HepG2 (cell line): ENCODE measurements around the gene COLEC12. TPM values are rescaled to one million over a fixed set of nuclear protein-coding genes. Genes with fewer than 3 reads are reported as not detected.

Experiments used
- ATAC-seq: fragments of 200-7000 bp; cut with Tn5 transposase; 3 replicates; pipeline ENCODE4 v1.9.1; 2020; ENCODE audit warnings: mild to moderate bottlenecking, moderate library complexity
- BruUV-seq: library from RNA; stranded (reverse); fragments of 400-500 nt; replicated peaks from 2 replicates; lab custom pipeline; 2021; lab: Mats Ljungman, UMichigan
- CTCF ChIA-PET: fragments of 300-600 bp; formaldehyde crosslinking; extraction: SDS; loops from one replicate; lab custom pipeline; 2021; ENCODE audit warnings: low total read pairs, inconsistent platforms, low intra/inter-chr PET ratio; lab: Yijun Ruan, JAX
- POLR2A ChIA-PET: fragments of 350-600 bp; sonication (Branson Sonifier 250); formaldehyde crosslinking; loops from one replicate; lab custom pipeline; 2020; ENCODE audit warnings: antibody characterized with exemption, inconsistent platforms; lab: Yijun Ruan, JAX
- DNase-seq: peaks from one replicate; pipeline ENCODE4 v3.0.0-alpha.2; 2015; ENCODE audit warnings: low spot score
- FAIRE-seq: peaks from 3 replicates; lab custom pipeline; 2011; peaks lifted over from hg19 to GRCh38; lab: Jason Lieb, UNC
- H2AFZ ChIP-seq: one replicate; pipeline ENCODE4 v1.6.1; 2011; ENCODE audit warnings: low read length, inconsistent platforms
- H3K27ac ChIP-seq: fragments of 300-600 bp; 3 replicates; pipeline ENCODE4 v1.8.0; 2011; ENCODE audit warnings: mixed run types, mild to moderate bottlenecking, mixed read lengths, low read length, inconsistent platforms; ENCODE audit not compliant: insufficient read depth; ENCODE audit errors: extremely low read length
- H3K27me3 ChIP-seq, 2 experiments: fragments of 200-600 bp in 1 of 2; 2 replicates in 1 of 2; 3 replicates in 1 of 2; pipeline versions ENCODE4 v1.6.0 to v1.8.0; 2011; ENCODE audit warnings: low read length in 2 of 2, mild to moderate bottlenecking in 2 of 2, moderate library complexity in 2 of 2, inconsistent platforms in 1 of 2; ENCODE audit not compliant: insufficient read depth in 2 of 2, control insufficient read depth in 1 of 2
- H3K36me3 ChIP-seq, 2 experiments: fragments of 200-600 bp in 1 of 2; replicated peaks in 1 of 2; 2 replicates in 1 of 2; 3 replicates in 1 of 2; pipeline versions ENCODE4 v1.5.1 to v1.8.0; 2011; ENCODE audit warnings: low read length in 2 of 2, inconsistent platforms in 1 of 2; ENCODE audit not compliant: insufficient read depth in 2 of 2, control insufficient read depth in 1 of 2
- H3K4me1 ChIP-seq: 2 replicates; pipeline ENCODE4 v1.5.1; 2012; ENCODE audit warnings: low read length, inconsistent platforms; ENCODE audit not compliant: insufficient read depth
- H3K4me2 ChIP-seq: 2 replicates; pipeline ENCODE4 v1.6.0; 2011; ENCODE audit warnings: low read depth, low read length, inconsistent platforms
- H3K4me3 ChIP-seq, 3 experiments: fragments of 200-600 bp in 1 of 3; sonication (generic), shearing (Covaris generic) in 1 of 3; replicated peaks in 1 of 3; 2 replicates each; pipeline ENCODE4 v1.5.1; 2011 to 2016; ENCODE audit warnings: low read length in 3 of 3, inconsistent platforms in 2 of 3, low read depth in 2 of 3, mild to moderate bottlenecking in 2 of 3, control low read depth in 1 of 3, mixed read lengths in 1 of 3; ENCODE audit not compliant: insufficient read depth in 1 of 3
- H3K79me2 ChIP-seq: one replicate; pipeline ENCODE4 v1.6.1; 2011; ENCODE audit warnings: low read length, inconsistent platforms; ENCODE audit not compliant: insufficient read depth
- H3K9ac ChIP-seq: 2 replicates; pipeline ENCODE4 v1.6.0; 2011; ENCODE audit warnings: mild to moderate bottlenecking, low read depth, low read length, inconsistent platforms; ENCODE audit not compliant: insufficient read depth
- H3K9me3 ChIP-seq: 2 replicates; pipeline ENCODE4 v1.5.1; 2012; ENCODE audit warnings: mild to moderate bottlenecking, low read length
- H4K20me1 ChIP-seq: 2 replicates; pipeline ENCODE4 v1.6.0; 2011; ENCODE audit warnings: inconsistent platforms, mild to moderate bottlenecking, low read length, moderate library complexity; ENCODE audit not compliant: insufficient read depth
- ATF5 ChIP-seq: sonication (generic); formaldehyde crosslinking; IDR thresholded peaks from 2 replicates; pipeline ENCODE4 v1.4.0; 2020; ENCODE audit warnings: mild to moderate bottlenecking, low read depth, missing genetic modification reagents
- HNF4A ChIP-seq: sonication (generic); formaldehyde crosslinking; IDR thresholded peaks from 2 replicates; pipeline ENCODE4 v1.4.0; 2020; ENCODE audit warnings: missing genetic modification reagents
- HNRNPL ChIP-seq: fragments of 200-400 bp; formaldehyde crosslinking; IDR thresholded peaks from 2 replicates; pipeline ENCODE4 v1.6.1; 2017; ENCODE audit warnings: mild to moderate bottlenecking, low read depth, low read length
- LRRFIP1 ChIP-seq: sonication (generic); formaldehyde crosslinking; conservative IDR thresholded peaks from 2 replicates; pipeline ENCODE4 v1.4.0; 2020; ENCODE audit warnings: missing genetic modification reagents
- NKX3-1 ChIP-seq: sonication (generic); formaldehyde crosslinking; IDR thresholded peaks from 2 replicates; pipeline ENCODE4 v1.5.0; 2020; ENCODE audit warnings: missing genetic modification reagents
- NR2F2 ChIP-seq: IDR thresholded peaks from 2 replicates; pipeline ENCODE4 v1.6.1; 2012; ENCODE audit warnings: low read depth, inconsistent platforms, borderline replicate concordance
- PRDM4 ChIP-seq: sonication (generic); formaldehyde crosslinking; IDR thresholded peaks from 2 replicates; pipeline ENCODE4 v1.9.0; 2021; ENCODE audit warnings: missing genetic modification reagents, borderline replicate concordance
- SRSF1 ChIP-seq: fragments of 200-400 bp; formaldehyde crosslinking; optimal IDR thresholded peaks from 2 replicates; pipeline ENCODE3; 2017; ENCODE audit warnings: mild to moderate bottlenecking, low read depth, low read length, moderate library complexity
- TBP ChIP-seq: sonication (generic); formaldehyde crosslinking; IDR thresholded peaks from 2 replicates; pipeline ENCODE4 v1.5.0; 2020; ENCODE audit warnings: missing genetic modification reagents
- ZNF121 ChIP-seq: sonication (generic); formaldehyde crosslinking; IDR thresholded peaks from 2 replicates; pipeline ENCODE4 v1.5.0; 2020; ENCODE audit warnings: mild to moderate bottlenecking, missing genetic modification reagents
- ZNF350 ChIP-seq: sonication (generic); formaldehyde crosslinking; IDR thresholded peaks from 2 replicates; pipeline ENCODE4 v1.4.0; 2020; ENCODE audit warnings: mild to moderate bottlenecking, low read depth, missing genetic modification reagents, borderline replicate concordance
- ZNF552 ChIP-seq: sonication (generic); formaldehyde crosslinking; IDR thresholded peaks from 2 replicates; pipeline ENCODE4 v1.9.0; 2022; ENCODE audit warnings: missing genetic modification reagents, mild to moderate bottlenecking, borderline replicate concordance
- ZNF615 ChIP-seq: sonication (generic); formaldehyde crosslinking; IDR thresholded peaks from 2 replicates; pipeline ENCODE4 v1.5.0; 2020; ENCODE audit warnings: mild to moderate bottlenecking, missing genetic modification reagents, borderline replicate concordance
- ZNF619 ChIP-seq: sonication (generic); formaldehyde crosslinking; IDR thresholded peaks from 2 replicates; pipeline ENCODE4 v1.4.0; 2020; ENCODE audit warnings: mild to moderate bottlenecking, missing genetic modification reagents
- WGBS: methylation state at CpG from one replicate; pipeline ENCODE4 v1.1.6; 2017; ENCODE audit warnings: low lambda C conversion rate; 5-methylcytosine and 5-hydroxymethylcytosine counted together
- in situ Hi-C: cut with HindIII; loops from 2 replicates; pipeline ENCODE4 v1.10.0; 2017; ENCODE audit warnings: low pct_unique_long_range_greater_than_20kb; ENCODE audit not compliant: extremely low pct_ligation_motif_present
- intact Hi-C: fragments of 100-400 bp; cut with micrococcal nuclease; formaldehyde crosslinking; loops from one replicate; pipeline ENCODE4 v1.10.0; 2022; ENCODE audit not compliant: unreplicated experiment
- polyA plus RNA-seq, 8 experiments: library from polyadenylated mRNA; depleted of rRNA in 3 of 8; stranded (reverse) in 7 of 8; unstranded in 1 of 8; fragments of >200 nt; fragmentation: Illumina TruSeq in 4 of 8; extraction: Trizol in 4 of 8; gene quantifications; 2 replicates each; pipeline versions ENCODE4 v1.2.1 to v1.2.3, GENCODE V29; 2011 to 2016; ENCODE audit warnings: low read depth in 4 of 8, missing spikeins in 1 of 8, mixed read lengths in 1 of 8; ENCODE audit not compliant: insufficient read depth in 1 of 8
- total RNA-seq, 5 experiments: library from RNA; depleted of rRNA; stranded (reverse); fragments of >200 nt; fragmentation: Illumina TruSeq; extraction: Trizol; gene quantifications; 2 replicates each; pipeline ENCODE4 v1.2.3, GENCODE V29; 2016; ENCODE audit warnings: low read depth in 1 of 5

Gene COLEC12
- total and polyA plus RNA-seq, 2 of the 13 experiments (the other 11 are each of a cell fraction or from before 2014, with no cell fraction given), result 0.02 to 0.11 TPM

GRCh38 chr18:463403-463802, 37.1 kb downstream of the COLEC12 start (continued):
- no peak for TF ChIP-seq LRRFIP1 (CRISPR knock-in tag)
- no peak for TF ChIP-seq ZNF552 (CRISPR knock-in tag)
- TF ChIP-seq HNF4A (CRISPR knock-in tag), result no peak
- no peak for TF ChIP-seq ZNF121 (CRISPR knock-in tag)
- no peak for TF ChIP-seq ZNF615
- TF ChIP-seq NR2F2, result no peak
- no peak for TF ChIP-seq ATF5 (CRISPR knock-in tag)
- TF ChIP-seq SRSF1, result no peak
- TF ChIP-seq NKX3-1 (CRISPR knock-in tag), result no peak
- no peak for TF ChIP-seq ZNF619 (CRISPR knock-in tag)
- no peak for TF ChIP-seq ZNF350 (CRISPR knock-in tag)
- TF ChIP-seq, all 625 proteins: peak for 0

- Histone ChIP-seq H3K9ac (no peak overlapping the region), H3K36me3 (no peaks in the 10 kb centered on the region), H3K27me3 (peaks cover 0 to 11% of the 10 kb centered on the region in 2 experiments; a peak in 2 of 5 replicates), H3K27ac (no peak overlapping the region), H3K9me3 (no peaks in the 10 kb centered on the region), H3K4me1 (no peaks in the 10 kb centered on the region), H3K4me2 (no peak overlapping the region), H4K20me1 (no peaks in the 10 kb centered on the region), H2AFZ (no peak overlapping the region), H3K4me3 (no peak overlapping the region), H3K79me2 (no peaks in the 10 kb centered on the region)
- intact Hi-C loops, result no loop called here
- in situ Hi-C loops, result no loop called here
- ChIA-PET POLR2A (no interaction called here), CTCF (no interaction called here)
- ATAC-seq (no peak), DNase-seq (no peak), FAIRE-seq (no peak)
- WGBS, result 42% methylated on average over 2 of the region's 2 CpGs
- BruUV-seq, result no TSS peak
- no peak for TF ChIP-seq HNRNPL
- no peak for TF ChIP-seq TBP (CRISPR knock-in tag)
- no peak for TF ChIP-seq PRDM4 (CRISPR knock-in tag)
These were observed 38.7 kb downstream of the COLEC12 start for GRCh38 chr18:461762-462161.
